Measurements from ENCODE around the gene NDUFA1. TPM values are rescaled to one million over a fixed set of nuclear protein-coding genes. Genes with fewer than 3 reads are reported as not detected.
"Not testable (repeated sequence)": the region's sequence is repeated elsewhere in the genome, so short reads cannot be mapped to it uniquely, and the experiment has no call there.

The NDUFA1 gene
- total RNA-seq, 1 donor from 2014 or later, result 95.0 TPM

DNA sequence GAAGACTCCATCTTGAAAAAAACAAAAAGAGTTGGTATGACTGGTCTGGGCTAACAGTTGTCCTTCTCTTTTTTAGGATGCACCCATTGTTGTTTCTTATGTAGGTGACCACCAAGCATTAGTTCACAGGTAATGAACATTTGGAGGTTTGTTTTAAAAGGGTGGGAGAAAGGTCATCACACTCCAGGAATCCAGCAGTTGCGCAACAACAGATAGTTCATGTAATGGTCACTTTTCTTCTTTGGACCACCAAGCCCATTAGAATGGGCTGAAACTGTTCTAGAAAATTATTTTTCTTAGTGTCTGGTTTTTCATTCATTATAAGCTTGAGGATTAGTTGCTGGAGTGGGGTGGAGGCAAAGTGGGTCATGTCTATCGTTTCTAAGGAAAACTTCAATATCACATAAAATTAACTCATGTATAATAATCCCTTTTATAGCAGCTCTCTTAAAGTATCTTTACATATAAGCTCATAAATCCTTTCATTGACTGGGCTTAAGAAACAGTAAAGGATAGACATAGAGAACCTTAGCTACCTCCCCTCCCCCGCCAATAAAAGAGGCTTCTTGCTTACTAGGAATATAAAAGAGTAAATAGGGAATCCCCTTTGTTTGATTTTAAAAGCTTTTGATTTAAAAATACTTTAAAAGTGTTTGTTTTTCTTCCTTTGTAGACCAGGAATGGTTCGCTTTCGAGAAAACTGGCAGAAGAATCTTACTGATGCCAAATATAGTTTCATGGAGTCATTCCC lies 48.4 kb downstream of the NDUFA1 start:
- H3K27ac Mint-ChIP-seq (ENCODE audit: unreplicated experiment), result no peak overlapping the region
- peaks cover 1% of the 10 kb centered on the region for H3K36me3 Mint-ChIP-seq (ENCODE audit: low read depth, unreplicated experiment)
- no peaks in the 10 kb centered on the region for H3K4me1 Mint-ChIP-seq (ENCODE audit: unreplicated experiment)
- no peaks in the 10 kb centered on the region for H3K27me3 Mint-ChIP-seq (ENCODE audit: unreplicated experiment)
- no peaks in the 10 kb centered on the region for H3K9me3 Mint-ChIP-seq (ENCODE audit: unreplicated experiment)
- TF ChIP-seq, protein P1, sequence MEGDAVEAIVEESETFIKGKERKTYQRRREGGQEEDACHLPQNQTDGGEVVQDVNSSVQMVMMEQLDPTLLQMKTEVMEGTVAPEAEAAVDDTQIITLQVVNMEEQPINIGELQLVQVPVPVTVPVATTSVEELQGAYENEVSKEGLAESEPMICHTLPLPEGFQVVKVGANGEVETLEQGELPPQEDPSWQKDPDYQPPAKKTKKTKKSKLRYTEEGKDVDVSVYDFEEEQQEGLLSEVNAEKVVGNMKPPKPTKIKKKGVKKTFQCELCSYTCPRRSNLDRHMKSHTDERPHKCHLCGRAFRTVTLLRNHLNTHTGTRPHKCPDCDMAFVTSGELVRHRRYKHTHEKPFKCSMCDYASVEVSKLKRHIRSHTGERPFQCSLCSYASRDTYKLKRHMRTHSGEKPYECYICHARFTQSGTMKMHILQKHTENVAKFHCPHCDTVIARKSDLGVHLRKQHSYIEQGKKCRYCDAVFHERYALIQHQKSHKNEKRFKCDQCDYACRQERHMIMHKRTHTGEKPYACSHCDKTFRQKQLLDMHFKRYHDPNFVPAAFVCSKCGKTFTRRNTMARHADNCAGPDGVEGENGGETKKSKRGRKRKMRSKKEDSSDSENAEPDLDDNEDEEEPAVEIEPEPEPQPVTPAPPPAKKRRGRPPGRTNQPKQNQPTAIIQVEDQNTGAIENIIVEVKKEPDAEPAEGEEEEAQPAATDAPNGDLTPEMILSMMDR (IDR thresholded peaks at IDR 0.05; ENCODE audit: unreplicated experiment), result no peak
- H3K4me3 Mint-ChIP-seq (ENCODE audit: unreplicated experiment), result no peak overlapping the region
- no peak for DNase-seq (ENCODE audit: low spot score)

DNA sequence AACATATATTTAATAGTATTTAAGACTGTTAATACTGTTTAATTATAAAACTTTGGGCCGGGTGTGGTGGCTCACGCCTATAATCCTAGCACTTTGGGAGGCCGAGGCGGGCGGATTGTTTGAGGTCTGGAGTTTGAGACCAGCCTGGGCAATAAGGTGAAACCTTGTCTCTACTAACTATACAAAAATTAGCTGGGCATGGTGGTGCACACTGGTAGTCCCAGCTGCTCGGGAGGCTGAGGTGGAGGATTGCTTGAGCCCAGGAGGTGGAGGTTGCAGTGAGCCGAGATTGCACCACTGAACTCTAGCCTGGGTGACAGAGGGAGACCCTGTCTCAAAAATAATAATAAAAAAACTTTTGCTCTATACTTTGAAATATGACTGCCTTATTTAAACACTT lies 50.8 kb downstream of the NDUFA1 start:
- H3K4me3 Mint-ChIP-seq (ENCODE audit: unreplicated experiment); H3K36me3 Mint-ChIP-seq (ENCODE audit: low read depth, unreplicated experiment); H3K27ac Mint-ChIP-seq (ENCODE audit: unreplicated experiment); H3K27me3 Mint-ChIP-seq (ENCODE audit: unreplicated experiment); DNase-seq (ENCODE audit: low spot score); H3K9me3 Mint-ChIP-seq (ENCODE audit: unreplicated experiment); H3K4me1 Mint-ChIP-seq (ENCODE audit: unreplicated experiment): not testable (repeated sequence)

Other genes with a start within 250 kb of the NDUFA1 start
- 19.8 TPM for gene SEPTIN6, start 178.7 kb upstream of the NDUFA1 start, total RNA-seq (ENCODE audit: unreplicated experiment)
- gene SOWAHD, start 113.2 kb upstream of the NDUFA1 start, total RNA-seq (ENCODE audit: unreplicated experiment), result not detected
- 1,381 TPM for gene RPL39, start 80.2 kb upstream of the NDUFA1 start, total RNA-seq (ENCODE audit: unreplicated experiment)
- 11.8 TPM for gene UPF3B, start 18.9 kb upstream of the NDUFA1 start, total RNA-seq (ENCODE audit: unreplicated experiment)
- 16.7 TPM for gene RNF113A, start 99 bp upstream of the NDUFA1 start, total RNA-seq (ENCODE audit: unreplicated experiment)
- not detected for gene AKAP14, start 24.1 kb downstream of the NDUFA1 start, total RNA-seq (ENCODE audit: unreplicated experiment)
- 7.5 TPM for gene NKAP, start 71.9 kb downstream of the NDUFA1 start, total RNA-seq (ENCODE audit: unreplicated experiment)
- gene RHOXF2B, start 205.9 kb downstream of the NDUFA1 start, total RNA-seq (ENCODE audit: unreplicated experiment), result not detected
- not detected for gene RHOXF1, start 244.1 kb downstream of the NDUFA1 start, total RNA-seq (ENCODE audit: unreplicated experiment)